Natural killer cell (primary cell): ENCODE results near the gene MORN5. TPM values are rescaled to one million over a fixed set of nuclear protein-coding genes. Genes with fewer than 3 reads are reported as not detected.

Experiments
- ATAC-seq, 3 donors: fragments of 150-1000 bp in 2 of 3; fragments of 200-7000 bp in 1 of 3; cut with Tn5 transposase; 1 replicate in 1 of 3; 2 replicates in 2 of 3; pipeline ENCODE4 v1.10.0; 2021; ENCODE audit warnings: mild to moderate bottlenecking in 2 of 3, moderate library complexity in 2 of 3
- DNase-seq, 2 donors: peaks; one replicate each; pipeline versions ENCODE4 v3.0.0 to v3.0.0-alpha.2; 2013 to 2021; ENCODE audit warnings: mixed read lengths in 1 of 2
- H3K27ac ChIP-seq: one replicate; pipeline ENCODE4 v1.5.1; 2013; ENCODE audit warnings: mild to moderate bottlenecking, low read length
- H3K27me3 ChIP-seq: one replicate; pipeline ENCODE4 v1.6.1; 2013; ENCODE audit warnings: low read length; ENCODE audit not compliant: control insufficient read depth, insufficient read depth
- H3K36me3 ChIP-seq: one replicate; pipeline ENCODE4 v1.6.1; 2013; ENCODE audit warnings: low read length; ENCODE audit not compliant: control insufficient read depth, insufficient read depth
- H3K4me1 ChIP-seq: one replicate; pipeline ENCODE4 v1.6.1; 2013; ENCODE audit warnings: low read length; ENCODE audit not compliant: control insufficient read depth, insufficient read depth
- H3K4me3 ChIP-seq: one replicate; pipeline ENCODE4 v1.5.1; 2013; ENCODE audit warnings: low read length
- H3K9me3 ChIP-seq: one replicate; pipeline ENCODE4 v1.6.1; 2013; ENCODE audit warnings: low read length; ENCODE audit not compliant: control insufficient read depth, insufficient read depth
- H3K27ac Mint-ChIP-seq, 2 donors: one replicate each; pipeline ENCODE4 v1.8.0; 2022; ENCODE audit warnings: mild to moderate bottlenecking in 2 of 2, mixed read lengths in 2 of 2, moderate library complexity in 1 of 2
- H3K27me3 Mint-ChIP-seq, 2 donors: one replicate each; pipeline ENCODE4 v1.8.0; 2022; ENCODE audit warnings: low read depth in 2 of 2, mixed read lengths in 2 of 2
- H3K36me3 Mint-ChIP-seq: one replicate; pipeline ENCODE4 v1.8.0; 2022; ENCODE audit warnings: mixed read lengths
- H3K4me1 Mint-ChIP-seq, 2 donors: one replicate each; pipeline ENCODE4 v1.8.0; 2022; ENCODE audit warnings: mixed read lengths in 2 of 2
- H3K4me3 Mint-ChIP-seq: one replicate; pipeline ENCODE4 v1.8.0; 2022; ENCODE audit warnings: mild to moderate bottlenecking, moderate library complexity, mixed read lengths
- H3K9me3 Mint-ChIP-seq, 2 donors: one replicate each; pipeline ENCODE4 v1.8.0; 2022; ENCODE audit warnings: mixed read lengths in 2 of 2
- WGBS: methylation state at CpG from one replicate; pipeline ENCODE4 v1.1.7; 2013; ENCODE audit warnings: missing lambda C conversion rate; ENCODE audit not compliant: insufficient coverage; 5-methylcytosine and 5-hydroxymethylcytosine counted together
- intact Hi-C: fragments of 100-400 bp; cut with micrococcal nuclease; formaldehyde crosslinking; loops from one replicate; pipeline ENCODE4 v1.14.2; 2022
- total RNA-seq, 4 donors: library from RNA; stranded (reverse); fragments of 120-200 nt in 1 of 4; gene quantifications; one replicate each; pipeline versions ENCODE4 v1.2.3 to v1.2.4, GENCODE V29; 2013 to 2022
- TF ChIP-seq, protein P1 (sequence below): fragments of 200-600 bp; IDR thresholded peaks from one replicate; pipeline ENCODE4 v1.8.0; 2022; ENCODE audit warnings: antibody characterized with exemption

MORN5 gene
- total RNA-seq, 3 donors from 2014 or later (not counting 1 experiment from before 2014, with no cell fraction given): not detected

DNA sequence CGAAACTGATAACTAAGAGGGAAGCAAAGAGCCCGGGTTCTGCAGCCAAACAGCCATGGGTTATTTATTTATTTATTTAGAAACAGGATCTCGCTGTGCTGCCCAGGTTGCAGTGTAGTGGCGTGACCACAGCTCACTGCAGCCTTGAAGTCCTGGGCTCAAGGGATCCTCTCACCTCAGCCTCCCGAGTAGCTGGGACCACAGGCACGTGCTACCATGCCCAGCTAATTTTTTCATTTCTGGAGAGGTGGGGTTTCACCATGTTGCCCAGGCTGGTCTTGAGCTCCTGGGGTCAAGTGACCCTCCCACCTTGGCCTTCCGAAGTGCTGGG is 24.2 kb upstream of the MORN5 start:
- ATAC-seq (no peak), DNase-seq (no peak)
- Histone ChIP-seq H3K36me3 (no peaks in the 10 kb centered on the region), H3K9me3 (no peaks in the 10 kb centered on the region), H3K27ac (no peak overlapping the region), H3K4me1 (no peaks in the 10 kb centered on the region), H3K4me3 (no peak overlapping the region), H3K27me3 (no peaks in the 10 kb centered on the region)
- Mint-ChIP-seq H3K4me1 (no peaks in the 10 kb centered on the region), H3K27ac (no peak overlapping the region), H3K4me3 (no peak overlapping the region), H3K27me3 (no peaks in the 10 kb centered on the region), H3K9me3 (no peaks in the 10 kb centered on the region), H3K36me3 (no peaks in the 10 kb centered on the region)
- TF ChIP-seq, protein P1, sequence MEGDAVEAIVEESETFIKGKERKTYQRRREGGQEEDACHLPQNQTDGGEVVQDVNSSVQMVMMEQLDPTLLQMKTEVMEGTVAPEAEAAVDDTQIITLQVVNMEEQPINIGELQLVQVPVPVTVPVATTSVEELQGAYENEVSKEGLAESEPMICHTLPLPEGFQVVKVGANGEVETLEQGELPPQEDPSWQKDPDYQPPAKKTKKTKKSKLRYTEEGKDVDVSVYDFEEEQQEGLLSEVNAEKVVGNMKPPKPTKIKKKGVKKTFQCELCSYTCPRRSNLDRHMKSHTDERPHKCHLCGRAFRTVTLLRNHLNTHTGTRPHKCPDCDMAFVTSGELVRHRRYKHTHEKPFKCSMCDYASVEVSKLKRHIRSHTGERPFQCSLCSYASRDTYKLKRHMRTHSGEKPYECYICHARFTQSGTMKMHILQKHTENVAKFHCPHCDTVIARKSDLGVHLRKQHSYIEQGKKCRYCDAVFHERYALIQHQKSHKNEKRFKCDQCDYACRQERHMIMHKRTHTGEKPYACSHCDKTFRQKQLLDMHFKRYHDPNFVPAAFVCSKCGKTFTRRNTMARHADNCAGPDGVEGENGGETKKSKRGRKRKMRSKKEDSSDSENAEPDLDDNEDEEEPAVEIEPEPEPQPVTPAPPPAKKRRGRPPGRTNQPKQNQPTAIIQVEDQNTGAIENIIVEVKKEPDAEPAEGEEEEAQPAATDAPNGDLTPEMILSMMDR: no peak
- intact Hi-C loops: no loop called here
- 87% methylated on average over 7 of the region's 7 CpGs for WGBS

DNA sequence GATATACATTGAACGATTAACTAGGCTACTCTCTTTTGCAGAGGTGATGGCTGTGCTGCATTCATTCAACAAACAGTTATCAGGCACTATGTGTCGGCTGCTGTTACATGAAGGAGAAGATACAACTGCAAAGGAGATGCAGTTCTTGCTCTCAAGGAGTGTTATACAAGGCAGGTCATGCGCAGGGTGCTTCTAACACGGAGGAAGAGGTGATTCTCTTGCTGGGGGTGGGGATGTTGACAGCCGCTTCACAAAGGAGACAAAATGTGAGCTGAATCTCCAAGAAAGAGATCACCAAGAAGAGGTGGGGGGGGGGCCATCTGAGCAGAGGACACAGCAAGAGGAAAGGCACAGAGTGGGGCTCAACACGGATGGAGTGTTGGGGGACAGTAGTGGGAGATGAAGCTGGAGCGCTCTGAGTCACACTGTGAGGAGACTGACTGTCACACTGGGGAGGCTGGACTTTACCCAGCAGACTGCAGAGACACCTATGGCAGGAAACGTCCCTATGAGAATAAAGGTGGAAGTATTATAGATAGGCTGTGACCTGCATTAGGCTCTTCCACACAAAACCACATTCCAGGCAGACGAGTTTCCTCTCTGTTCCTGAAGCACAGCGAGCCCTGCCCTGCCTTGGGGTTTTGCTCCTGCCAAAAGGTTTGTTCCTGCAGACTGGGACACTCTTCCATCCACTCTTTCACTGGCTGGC is 21.0 kb upstream of the MORN5 start:
- Histone ChIP-seq H3K4me1 (no peaks in the 10 kb centered on the region), H3K9me3 (no peaks in the 10 kb centered on the region), H3K4me3 (no peak overlapping the region), H3K36me3 (peaks cover 12% of the 10 kb centered on the region), H3K27me3 (no peaks in the 10 kb centered on the region), H3K27ac (no peak overlapping the region)
- H3K36me3 Mint-ChIP-seq: no peaks in the 10 kb centered on the region
- no peaks in the 10 kb centered on the region for H3K9me3 Mint-ChIP-seq
- 94% methylated on average over 9 of the region's 10 CpGs for WGBS
- H3K4me3 Mint-ChIP-seq: no peak overlapping the region
- H3K27me3 Mint-ChIP-seq: no peaks in the 10 kb centered on the region
- TF ChIP-seq, protein P1: no peak
- ATAC-seq (no peak), DNase-seq (no peak)
- intact Hi-C loops: no loop called here
- H3K4me1 Mint-ChIP-seq: peaks cover 2 to 4% of the 10 kb centered on the region in 2 donors
- no peak overlapping the region for H3K27ac Mint-ChIP-seq

DNA sequence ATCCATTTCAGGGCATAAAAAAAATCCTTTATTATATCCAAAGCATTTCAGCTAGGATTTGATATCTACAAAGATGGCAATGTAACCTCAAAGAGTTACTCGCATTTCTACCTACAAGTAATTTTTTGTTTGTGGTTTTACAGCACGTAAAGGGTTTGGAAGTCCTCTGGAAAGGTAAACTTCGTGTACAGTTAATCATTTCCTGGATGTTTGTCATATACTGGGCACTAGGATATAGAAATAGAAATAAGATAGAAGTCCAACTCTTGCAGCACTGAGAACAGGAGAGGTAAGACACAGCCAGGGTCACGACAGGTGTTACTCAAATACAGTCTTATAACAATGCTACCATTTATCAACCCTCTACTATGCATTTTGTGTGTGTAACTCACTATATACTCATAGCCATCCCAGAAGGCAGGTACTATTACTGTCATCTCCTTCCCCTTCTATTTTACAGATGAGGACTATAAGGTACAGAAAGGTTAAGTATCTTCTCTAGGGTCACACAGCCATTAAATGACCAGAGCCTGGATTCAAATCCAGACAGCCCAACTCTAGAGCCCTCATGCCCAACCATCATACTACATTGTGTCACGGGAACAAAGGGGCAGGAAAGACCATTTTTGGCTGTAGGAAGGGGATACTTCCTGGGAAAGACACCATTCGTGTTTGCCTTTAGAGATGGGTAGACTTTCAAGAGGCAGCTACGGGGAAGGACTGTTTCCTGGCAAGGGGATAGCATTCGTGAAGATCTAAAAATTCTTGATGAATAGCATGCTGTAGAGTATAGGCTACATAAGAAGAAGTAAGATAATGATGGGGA is 19.1 kb upstream of the MORN5 start:
- no peak for ATAC-seq
- H3K4me1 Mint-ChIP-seq: peaks cover 10 to 15% of the 10 kb centered on the region in 2 donors
- no peaks in the 10 kb centered on the region for H3K4me1 ChIP-seq
- peaks cover 6% of the 10 kb centered on the region for H3K36me3 Mint-ChIP-seq
- no peak overlapping the region for H3K4me3 Mint-ChIP-seq
- no peaks in the 10 kb centered on the region for H3K27me3 ChIP-seq
- H3K9me3 Mint-ChIP-seq: no peaks in the 10 kb centered on the region
- no peak for DNase-seq
- H3K36me3 ChIP-seq: peaks cover 28% of the 10 kb centered on the region
- intact Hi-C loops: no loop called here
- no peak overlapping the region for H3K27ac ChIP-seq
- H3K9me3 ChIP-seq: no peaks in the 10 kb centered on the region
- H3K27me3 Mint-ChIP-seq: no peaks in the 10 kb centered on the region
- H3K27ac Mint-ChIP-seq: no peak overlapping the region
- H3K4me3 ChIP-seq: no peak overlapping the region
- 89% methylated on average over 8 of the region's 8 CpGs for WGBS
- TF ChIP-seq, protein P1: no peak
